Activated T-cell treated with anti-CD3 and anti-CD28 coated beads, Interleukin-2, amount 50 U/mL, for 24 hours (primary cell): Measurements from ENCODE around the gene KLK14.

Experiments used
- DNase-seq: peaks from one replicate; pipeline ENCODE4 v3.0.0-alpha.2; 2020
- H3K27ac Mint-ChIP-seq: 2 replicates; pipeline ENCODE4 v1.8.0; 2020; ENCODE audit warnings: mild to moderate bottlenecking, mixed read lengths
- H3K27me3 Mint-ChIP-seq: 2 replicates; pipeline ENCODE4 v1.8.0; 2020; ENCODE audit warnings: mixed read lengths
- H3K36me3 Mint-ChIP-seq: 2 replicates; pipeline ENCODE4 v1.8.0; 2020; ENCODE audit warnings: low read depth, mixed read lengths
- H3K4me1 Mint-ChIP-seq: 2 replicates; pipeline ENCODE4 v1.8.0; 2020; ENCODE audit warnings: low read depth, mixed read lengths
- H3K4me3 Mint-ChIP-seq: 2 replicates; pipeline ENCODE4 v1.8.0; 2020; ENCODE audit warnings: mild to moderate bottlenecking, moderate library complexity, mixed read lengths
- H3K9me3 Mint-ChIP-seq: 2 replicates; pipeline ENCODE4 v1.8.0; 2020; ENCODE audit warnings: mixed read lengths

KLK14 gene

DNA sequence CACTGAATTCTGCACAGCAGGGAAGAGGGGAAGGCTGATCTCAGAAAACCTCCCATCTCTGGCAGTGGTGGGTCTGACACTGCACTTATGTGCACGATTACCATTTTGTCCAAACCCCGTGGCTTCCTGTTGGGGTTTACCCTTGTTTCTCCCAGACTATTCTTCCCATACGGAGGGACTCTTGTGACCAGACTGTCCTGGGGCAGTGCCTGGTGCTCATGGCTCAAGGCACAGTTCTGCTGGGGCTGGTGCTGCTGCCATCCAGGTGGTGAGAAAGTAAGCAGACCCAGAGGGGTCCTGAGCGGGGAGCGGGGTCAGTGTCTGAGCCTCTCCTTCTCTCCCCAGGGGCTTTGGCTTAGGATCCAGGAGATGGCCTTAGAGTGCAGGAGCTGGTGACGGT is 36.9 kb upstream of the KLK14 start:
- H3K4me1 Mint-ChIP-seq, result peaks cover 61% of the 10 kb centered on the region
- no peaks in the 10 kb centered on the region for H3K36me3 Mint-ChIP-seq
- H3K27me3 Mint-ChIP-seq, result no peaks in the 10 kb centered on the region
- no peak overlapping the region for H3K4me3 Mint-ChIP-seq
- H3K27ac Mint-ChIP-seq, result no peak overlapping the region
- DNase-seq, result no peak
- H3K9me3 Mint-ChIP-seq, result peaks cover 4% of the 10 kb centered on the region

DNA sequence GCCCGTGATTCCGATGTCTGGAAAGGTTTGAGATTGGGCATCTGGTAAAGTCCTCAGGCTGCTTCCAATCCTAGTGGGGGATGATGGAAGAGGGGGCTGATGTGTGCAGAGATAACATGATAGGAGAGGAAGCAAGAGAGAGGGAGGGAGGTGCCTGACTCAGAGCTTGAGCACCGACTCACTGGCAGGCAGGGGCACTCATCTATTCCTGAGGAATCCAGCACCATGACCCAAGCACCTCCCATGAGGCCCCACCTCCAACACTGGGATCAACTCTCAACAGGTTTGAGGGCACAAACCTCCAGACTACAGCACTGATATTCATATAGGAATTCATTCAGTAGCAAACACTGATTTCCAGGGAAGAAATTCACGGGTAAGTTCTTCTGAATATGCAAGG is 36.4 kb upstream of the KLK14 start:
- no peak for DNase-seq
- H3K4me1 Mint-ChIP-seq, result peaks cover 56% of the 10 kb centered on the region
- H3K36me3 Mint-ChIP-seq, result no peaks in the 10 kb centered on the region
- no peak overlapping the region for H3K27ac Mint-ChIP-seq
- H3K4me3 Mint-ChIP-seq, result no peak overlapping the region
- peaks cover 4% of the 10 kb centered on the region for H3K9me3 Mint-ChIP-seq
- no peaks in the 10 kb centered on the region for H3K27me3 Mint-ChIP-seq

DNA sequence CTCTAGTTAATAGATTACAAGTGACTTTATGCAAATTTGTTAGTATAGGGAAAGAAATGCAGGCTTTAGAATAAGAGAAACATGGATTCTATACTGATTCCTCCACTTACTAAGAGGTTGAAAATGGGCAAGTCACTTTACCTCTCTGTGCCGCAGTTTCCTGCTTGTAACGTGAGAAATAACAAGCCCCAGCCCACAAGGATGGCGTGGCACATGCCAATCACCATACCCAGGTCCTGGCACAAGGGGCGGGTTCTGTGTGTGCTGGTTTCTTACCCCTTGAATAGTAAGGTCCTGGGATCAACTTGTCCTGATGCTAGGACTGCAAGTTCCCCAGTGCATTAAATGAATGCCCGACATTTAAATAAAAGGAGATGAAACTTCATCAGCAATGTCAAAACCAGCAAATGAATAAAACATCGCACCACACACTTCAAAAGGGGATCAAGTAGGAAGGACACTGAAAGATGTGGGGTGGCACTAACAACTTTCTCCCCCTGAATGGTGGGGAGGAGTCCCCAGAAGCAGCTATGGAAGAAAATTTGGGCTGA is 34.1 kb upstream of the KLK14 start:
- H3K4me1 Mint-ChIP-seq, result peaks cover 33% of the 10 kb centered on the region
- no peak overlapping the region for H3K4me3 Mint-ChIP-seq
- H3K27ac Mint-ChIP-seq, result peak overlapping the region; percentile 22
- no peak for DNase-seq
- no peaks in the 10 kb centered on the region for H3K27me3 Mint-ChIP-seq
- H3K36me3 Mint-ChIP-seq, result no peaks in the 10 kb centered on the region
- peaks cover under 1% of the 10 kb centered on the region for H3K9me3 Mint-ChIP-seq

DNA sequence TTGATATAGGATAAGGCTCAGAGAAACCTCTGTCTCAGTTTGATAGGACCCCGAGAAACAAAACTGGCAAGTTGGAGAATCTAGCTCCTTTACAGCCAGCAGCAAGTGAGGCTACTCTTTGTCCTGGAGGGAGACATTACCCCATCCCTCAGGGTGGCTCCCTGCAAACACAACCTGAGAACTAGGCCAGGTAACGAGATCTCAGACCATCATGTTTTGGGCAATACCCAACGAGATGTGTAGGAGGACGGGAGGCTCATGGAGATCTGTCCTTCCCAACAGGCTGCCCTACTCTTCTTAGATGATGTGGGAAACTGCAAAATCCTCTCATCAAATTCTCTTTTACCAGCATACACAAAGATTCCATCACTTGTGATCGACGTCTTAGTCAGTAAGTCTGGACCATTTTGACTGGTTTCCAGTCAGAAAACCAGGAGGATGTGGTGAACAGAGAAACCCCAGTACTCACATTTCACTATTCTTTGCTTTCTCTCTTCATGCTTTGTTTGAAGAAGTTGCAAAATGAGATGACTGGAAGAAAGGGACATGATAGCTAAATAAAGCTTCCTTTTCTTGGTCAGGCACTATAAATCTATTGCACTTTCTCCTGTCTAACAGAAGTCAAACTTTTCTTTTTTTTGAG is 31.5 kb upstream of the KLK14 start:
- Mint-ChIP-seq H3K27me3 (no peaks in the 10 kb centered on the region), H3K4me1 (peaks cover 24% of the 10 kb centered on the region), H3K27ac (peak overlapping the region; percentile 93), H3K9me3 (no peaks in the 10 kb centered on the region), H3K36me3 (no peaks in the 10 kb centered on the region), H3K4me3 (peak overlapping the region; percentile 28)
- DNase-seq, result peak; percentile 57

DNA sequence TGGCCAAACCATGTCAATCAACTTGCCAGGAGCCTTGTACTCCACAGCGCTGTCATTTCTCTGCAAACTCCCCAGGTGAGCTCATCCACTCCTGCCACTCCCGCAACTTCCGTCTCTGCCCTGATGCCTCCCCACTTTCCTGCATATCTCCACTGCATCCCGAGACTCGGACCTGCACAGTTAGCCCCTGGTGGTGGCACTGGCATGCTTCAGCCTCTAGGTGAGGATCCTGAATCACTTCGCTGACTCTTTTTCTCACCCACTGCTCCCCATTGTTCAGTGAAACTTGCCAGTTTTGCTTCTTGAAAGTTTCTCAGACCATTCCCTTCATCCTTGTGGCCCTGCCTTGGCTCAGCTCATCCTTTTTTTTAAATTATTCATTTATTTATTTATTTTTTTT is 28.9 kb upstream of the KLK14 start:
- H3K36me3 Mint-ChIP-seq, result peaks cover 17% of the 10 kb centered on the region
- DNase-seq, result no peak
- H3K4me3 Mint-ChIP-seq, result no peak overlapping the region
- H3K4me1 Mint-ChIP-seq, result peaks cover 28% of the 10 kb centered on the region
- no peak overlapping the region for H3K27ac Mint-ChIP-seq
- no peaks in the 10 kb centered on the region for H3K9me3 Mint-ChIP-seq
- H3K27me3 Mint-ChIP-seq, result no peaks in the 10 kb centered on the region

DNA sequence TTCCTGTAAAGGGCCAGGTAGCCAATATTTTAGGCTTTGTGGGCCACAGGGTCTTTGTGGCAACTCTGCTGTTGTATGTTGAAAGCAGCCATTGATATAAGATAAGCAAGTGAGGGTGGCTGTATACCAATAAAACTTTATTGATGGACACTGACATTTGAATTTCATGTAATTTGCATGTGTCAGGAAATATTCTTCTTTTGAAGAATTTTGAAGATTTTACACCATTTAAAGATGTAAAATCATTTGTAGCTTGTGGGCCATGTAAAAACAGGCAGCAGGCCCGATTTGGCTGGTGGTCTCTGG is 27.9 kb upstream of the KLK14 start:
- H3K9me3 Mint-ChIP-seq, result no peaks in the 10 kb centered on the region
- H3K27ac Mint-ChIP-seq, result no peak overlapping the region

DNA sequence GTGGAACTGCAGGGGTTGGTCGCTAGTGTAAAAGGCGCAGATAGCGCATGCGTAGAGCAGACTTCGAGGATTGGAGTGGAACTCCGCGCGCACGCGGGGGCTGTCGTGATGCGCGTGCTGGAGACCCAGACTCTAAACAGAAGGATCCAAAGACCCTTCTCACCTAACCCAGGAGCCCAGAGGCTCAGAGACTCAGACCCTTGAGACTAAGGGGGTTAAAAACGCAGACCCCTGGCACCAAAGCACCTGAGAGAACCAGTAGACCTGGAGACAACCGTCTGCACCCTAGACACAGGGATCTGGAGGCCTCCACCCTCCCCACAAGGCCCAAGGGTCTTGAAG is 26.1 kb upstream of the KLK14 start:
- Mint-ChIP-seq H3K36me3 (peaks cover 38% of the 10 kb centered on the region), H3K4me1 (peaks cover 41% of the 10 kb centered on the region), H3K27me3 (no peaks in the 10 kb centered on the region), H3K9me3 (no peaks in the 10 kb centered on the region), H3K4me3 (peak overlapping the region; percentile 97), H3K27ac (peak overlapping the region; percentile 95)
- no peak for DNase-seq

More for the DNA sequence above, 27.9 kb upstream of the KLK14 start:
- Mint-ChIP-seq H3K36me3 (peaks cover 24% of the 10 kb centered on the region), H3K4me3 (no peak overlapping the region), H3K27me3 (no peaks in the 10 kb centered on the region), H3K4me1 (peaks cover 30% of the 10 kb centered on the region)
- no peak for DNase-seq

DNA sequence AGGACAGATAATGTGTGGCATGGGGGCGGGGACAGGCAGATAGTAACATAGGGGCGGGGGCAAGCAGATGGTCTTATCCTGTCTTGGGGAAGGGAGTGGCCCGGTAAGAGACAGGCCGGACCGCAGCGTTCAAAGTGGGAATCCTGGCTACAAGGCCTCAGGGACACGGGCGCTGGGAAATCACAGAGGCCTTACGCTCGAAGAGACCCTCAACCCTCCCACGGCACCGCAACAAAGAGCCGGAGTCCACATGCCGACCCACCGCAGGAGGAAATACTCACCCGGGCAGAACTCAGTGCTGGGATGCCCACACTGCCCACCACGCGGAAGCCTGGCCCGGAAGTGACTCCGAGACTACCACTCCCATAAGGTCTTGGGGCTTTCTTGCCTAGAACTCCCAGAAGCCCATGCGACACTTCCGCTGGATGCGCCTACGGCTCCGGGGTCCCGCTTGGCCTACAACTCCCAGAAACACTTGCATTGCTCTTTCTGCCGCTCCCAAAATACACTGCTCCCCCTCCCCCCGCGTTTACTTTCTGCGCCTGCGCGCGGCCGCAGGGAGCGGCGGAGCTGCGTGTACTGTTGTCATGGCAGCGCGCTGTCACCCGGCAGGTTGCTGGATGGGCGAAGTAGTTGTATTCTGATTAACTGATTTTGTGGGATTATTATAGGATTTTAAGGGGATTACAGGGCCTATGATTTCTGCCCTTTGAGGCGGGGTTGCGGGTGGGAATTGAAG is 25.5 kb upstream of the KLK14 start, which contains the start of gene CTU1:
CTU1 (minus strand) TSS at position 344 of the 739 bp plus-strand sequence. CDS start 3,840 bp downstream, outside the sequence.
- Mint-ChIP-seq H3K27me3 (no peaks in the 10 kb centered on the region), H3K4me1 (peaks cover 44% of the 10 kb centered on the region), H3K4me3 (peak within 1 kb of the TSS; percentile 97), H3K36me3 (peaks cover 44% of the 10 kb centered on the region), H3K9me3 (no peaks in the 10 kb centered on the region), H3K27ac (peak within 1 kb of the TSS; percentile 95)
- peak; percentile 97 for DNase-seq

DNA sequence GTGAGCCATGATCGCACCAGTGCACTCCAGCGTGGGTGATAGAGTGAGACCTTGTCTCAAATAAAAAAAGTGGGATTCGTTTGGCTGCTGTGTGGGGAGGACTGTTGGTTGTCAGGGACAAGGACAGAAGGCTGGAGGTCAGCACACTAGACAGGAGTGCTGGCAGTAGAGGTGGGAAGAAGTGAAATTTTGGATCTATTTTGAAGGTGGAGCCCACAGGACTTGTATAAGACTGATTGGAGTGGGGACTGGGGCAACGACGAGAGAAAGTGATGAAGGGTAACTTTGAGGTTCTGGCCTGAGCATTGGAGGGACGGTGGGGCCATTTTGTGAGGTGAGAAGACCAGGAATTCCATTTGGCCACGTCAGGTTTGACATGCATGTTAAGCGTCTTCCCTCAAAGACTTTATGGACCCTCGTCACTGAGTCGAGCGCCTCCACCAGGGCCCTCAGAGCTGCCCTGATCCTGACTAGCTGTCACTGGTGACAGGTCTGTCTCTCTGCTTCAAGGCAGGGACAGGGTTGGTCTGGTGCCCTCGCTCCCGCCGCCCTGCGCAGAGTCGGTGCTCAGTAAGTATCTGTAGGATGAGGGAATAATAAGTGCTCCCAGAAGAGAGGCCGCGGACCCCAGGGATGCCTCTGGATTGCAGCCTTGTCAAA is 24.8 kb upstream of the KLK14 start:
- Mint-ChIP-seq H3K27ac (peak overlapping the region; percentile 95), H3K4me1 (peaks cover 50% of the 10 kb centered on the region)
- no peak for DNase-seq

DNA sequence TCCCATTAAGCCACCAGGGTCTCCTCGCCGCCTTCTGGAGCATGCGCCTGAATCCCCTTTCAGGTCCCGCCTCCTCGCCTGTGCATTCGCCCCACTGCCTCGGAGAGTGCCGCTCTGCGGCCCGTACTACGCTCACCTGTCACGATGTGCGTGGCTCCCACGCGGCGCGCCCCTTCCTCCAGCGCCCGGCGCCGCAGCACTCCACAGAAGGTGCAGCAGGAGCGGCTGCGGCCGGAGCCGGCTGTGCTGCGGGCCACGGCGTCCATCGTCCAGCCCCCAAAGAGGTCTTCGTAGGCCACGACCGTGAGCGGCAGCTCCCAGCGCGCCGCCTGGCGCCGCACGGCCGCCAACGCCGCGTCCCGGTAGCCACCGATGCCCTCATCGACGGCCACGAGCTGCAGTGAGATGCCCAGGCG is 21.2 kb upstream of the KLK14 start:
- H3K27me3 Mint-ChIP-seq, result no peaks in the 10 kb centered on the region
- peaks cover 61% of the 10 kb centered on the region for H3K4me1 Mint-ChIP-seq

More for the DNA sequence above, 24.8 kb upstream of the KLK14 start:
- Mint-ChIP-seq H3K4me3 (peak overlapping the region; percentile 97), H3K36me3 (peaks cover 51% of the 10 kb centered on the region), H3K9me3 (no peaks in the 10 kb centered on the region), H3K27me3 (no peaks in the 10 kb centered on the region)

DNA sequence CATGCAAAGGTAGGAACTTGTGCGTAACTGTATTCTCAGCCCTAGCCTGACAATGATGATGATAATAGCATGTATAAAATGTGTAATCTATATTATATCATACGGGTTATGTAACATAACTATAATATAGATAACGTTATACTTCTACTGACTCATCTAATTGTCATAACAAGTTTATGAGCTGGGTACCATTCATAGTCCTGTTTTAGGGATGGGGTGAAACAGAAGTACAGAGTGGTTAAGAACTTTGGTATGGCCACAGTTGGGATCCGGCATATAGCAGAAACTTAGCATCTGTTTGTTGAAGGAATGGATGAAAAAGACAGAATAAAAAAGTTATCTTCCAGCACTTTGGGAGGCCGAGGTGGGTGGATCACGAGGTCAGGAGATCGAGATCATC is 20.3 kb upstream of the KLK14 start:
- Mint-ChIP-seq H3K4me1 (peaks cover 55% of the 10 kb centered on the region), H3K36me3 (peaks cover 86% of the 10 kb centered on the region), H3K4me3 (no peak overlapping the region), H3K9me3 (no peaks in the 10 kb centered on the region), H3K27ac (peak overlapping the region; percentile 5), H3K27me3 (no peaks in the 10 kb centered on the region)
- DNase-seq, result no peak

More for the DNA sequence above, 21.2 kb upstream of the KLK14 start:
- DNase-seq, result no peak
- peaks cover 86% of the 10 kb centered on the region for H3K36me3 Mint-ChIP-seq
- no peak overlapping the region for H3K27ac Mint-ChIP-seq
- no peaks in the 10 kb centered on the region for H3K9me3 Mint-ChIP-seq
- no peak overlapping the region for H3K4me3 Mint-ChIP-seq

DNA sequence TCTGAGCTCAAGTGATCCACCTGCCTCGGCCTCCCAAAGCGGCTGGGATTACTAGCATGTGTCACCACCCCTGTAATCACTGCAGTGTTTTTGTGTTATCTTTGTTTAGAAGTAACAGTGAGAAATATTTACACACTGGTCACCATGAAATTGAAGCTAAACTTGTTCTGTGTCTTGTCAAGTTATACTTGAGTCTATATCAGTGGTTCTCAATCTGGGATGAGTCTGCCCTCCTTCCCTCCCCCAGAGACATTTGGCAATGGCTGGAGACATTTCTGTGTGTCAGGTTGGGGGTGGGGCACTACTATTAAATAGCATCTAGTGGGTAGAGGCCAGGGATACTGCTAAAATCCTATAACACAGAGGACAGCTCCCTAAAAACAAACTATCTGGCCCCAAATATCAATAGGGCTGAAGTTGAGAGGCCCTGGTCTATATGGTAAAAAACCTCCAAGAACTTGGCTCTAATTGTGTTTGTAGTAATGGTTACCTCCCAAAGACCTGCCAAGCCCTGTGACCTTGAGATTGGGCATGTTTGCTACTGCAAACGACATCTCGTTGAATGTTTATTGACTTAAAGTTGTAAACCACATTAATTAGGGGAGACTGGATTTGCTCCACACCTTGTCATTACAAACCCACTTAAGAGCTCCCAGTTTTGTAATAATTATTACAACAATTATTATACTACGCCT is 18.6 kb upstream of the KLK14 start:
- peaks cover 88% of the 10 kb centered on the region for H3K36me3 Mint-ChIP-seq
- H3K27me3 Mint-ChIP-seq, result no peaks in the 10 kb centered on the region
- peaks cover 58% of the 10 kb centered on the region for H3K4me1 Mint-ChIP-seq

DNA sequence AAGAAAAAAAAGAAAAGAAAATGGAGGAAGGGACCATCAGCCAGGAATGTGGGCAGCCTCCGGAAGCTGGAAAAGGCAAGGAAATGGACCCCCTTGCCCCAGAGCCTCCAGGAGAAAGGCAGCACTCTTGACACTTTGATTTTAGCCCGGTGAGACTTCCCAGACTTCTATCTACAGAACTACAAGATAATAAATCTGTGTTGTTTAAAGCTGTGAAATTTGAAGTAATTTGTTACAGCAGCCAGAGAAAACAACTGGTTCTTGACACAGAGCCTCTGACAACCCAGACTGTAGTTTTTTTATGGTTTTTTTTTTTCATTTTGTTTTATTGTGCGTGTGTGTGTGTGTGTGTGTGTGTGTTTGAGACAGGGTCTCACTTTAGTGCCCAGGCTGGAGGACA is 17.9 kb upstream of the KLK14 start:
- no peak for DNase-seq
- Mint-ChIP-seq H3K4me3 (no peak overlapping the region), H3K36me3 (peaks cover 88% of the 10 kb centered on the region), H3K27me3 (no peaks in the 10 kb centered on the region), H3K4me1 (peaks cover 52% of the 10 kb centered on the region), H3K27ac (peak overlapping the region; percentile 26), H3K9me3 (no peaks in the 10 kb centered on the region)

More for the DNA sequence above, 18.6 kb upstream of the KLK14 start:
- no peak overlapping the region for H3K4me3 Mint-ChIP-seq
- no peaks in the 10 kb centered on the region for H3K9me3 Mint-ChIP-seq
- peak overlapping the region; percentile 26 for H3K27ac Mint-ChIP-seq
- DNase-seq, result no peak

DNA sequence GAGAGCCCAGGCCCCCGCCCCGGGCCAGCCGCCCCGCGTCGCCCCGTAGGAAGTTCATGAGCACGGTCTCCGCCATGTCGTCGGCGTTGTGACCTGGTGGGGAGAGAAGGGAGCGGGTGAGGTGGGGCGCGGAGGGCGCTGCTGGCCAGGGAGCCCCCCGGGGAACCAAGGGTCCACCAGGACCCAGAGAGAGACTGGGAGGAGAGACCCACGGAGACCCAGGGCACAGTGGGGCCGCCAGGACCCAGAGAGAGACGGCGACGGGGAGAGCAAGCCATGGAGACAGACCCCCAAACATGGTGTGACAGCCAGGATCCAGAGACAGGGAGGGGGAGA is 16.3 kb upstream of the KLK14 start:
- Mint-ChIP-seq H3K36me3 (peaks cover 85% of the 10 kb centered on the region), H3K4me1 (peaks cover 43% of the 10 kb centered on the region), H3K9me3 (no peaks in the 10 kb centered on the region), H3K27ac (peak overlapping the region; percentile 69), H3K4me3 (peak overlapping the region; percentile 62), H3K27me3 (no peaks in the 10 kb centered on the region)
- no peak for DNase-seq
